SK-N-DZ (cell line): ENCODE results near the gene NCBP2L.

Source experiments
- DNase-seq: peaks from one replicate; pipeline ENCODE4 v3.0.0-alpha.2; 2015; ENCODE audit warnings: low spot score

The NCBP2L gene

DNA sequence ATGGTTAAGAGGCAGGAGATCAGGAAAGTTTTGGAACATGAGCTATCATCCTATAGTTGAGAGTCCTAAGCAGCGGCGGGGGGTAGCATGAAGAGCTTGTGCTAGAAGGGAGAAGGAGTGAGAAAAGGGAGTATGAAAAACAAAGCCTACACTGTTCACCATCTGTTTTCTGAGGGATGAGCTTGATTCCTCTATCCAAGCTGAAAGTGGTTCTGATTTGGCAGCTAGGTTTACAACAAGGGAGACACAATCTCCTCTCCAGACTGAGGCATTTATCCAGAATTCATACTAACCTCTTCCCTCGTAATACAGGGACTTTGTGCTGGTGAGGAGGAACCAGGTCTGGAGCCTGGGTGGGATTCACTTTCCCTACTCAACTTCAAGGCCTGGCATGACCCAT lies 25.5 kb upstream of the NCBP2L start:
- DNase-seq: no peak

DNA sequence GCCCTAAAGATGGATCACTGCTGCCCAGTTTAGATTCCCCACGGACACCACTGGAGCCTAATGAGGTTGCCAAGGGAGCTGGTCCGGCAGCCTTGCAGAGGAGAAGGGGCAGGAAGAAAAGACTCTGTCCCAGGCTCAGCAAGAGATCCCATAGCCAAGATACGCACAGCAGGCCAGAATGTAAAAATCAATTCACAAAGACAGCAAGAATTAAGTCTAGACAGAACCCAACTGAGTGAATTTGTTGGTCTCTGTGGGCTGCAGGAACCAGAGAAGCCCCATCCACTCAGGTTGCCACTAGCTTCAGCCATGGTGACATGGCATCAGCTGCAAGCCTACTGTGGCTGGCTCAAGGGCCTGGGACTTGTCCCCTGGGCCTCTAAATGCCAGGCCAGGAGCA lies 24.8 kb upstream of the NCBP2L start:
- no peak for DNase-seq

DNA sequence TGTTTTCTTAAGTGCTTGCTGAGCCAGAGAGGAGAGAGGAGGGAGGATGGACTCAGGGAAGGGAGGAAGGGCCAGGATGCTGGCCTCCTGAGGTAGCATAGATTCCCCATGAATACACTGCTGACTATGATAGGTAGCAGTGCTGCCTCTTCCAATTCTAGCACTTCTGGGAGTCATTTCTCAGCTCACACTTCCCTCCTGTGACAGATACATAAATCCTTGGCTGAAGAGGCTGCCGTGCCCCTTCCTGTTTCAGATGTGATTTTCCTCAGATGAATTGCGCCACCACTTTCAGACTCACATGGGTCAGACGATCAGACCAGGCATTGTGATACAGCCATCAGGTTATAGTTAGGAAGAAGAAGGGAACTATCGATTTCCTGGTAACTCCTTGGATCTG lies 24.3 kb upstream of the NCBP2L start:
- DNase-seq: no peak

DNA sequence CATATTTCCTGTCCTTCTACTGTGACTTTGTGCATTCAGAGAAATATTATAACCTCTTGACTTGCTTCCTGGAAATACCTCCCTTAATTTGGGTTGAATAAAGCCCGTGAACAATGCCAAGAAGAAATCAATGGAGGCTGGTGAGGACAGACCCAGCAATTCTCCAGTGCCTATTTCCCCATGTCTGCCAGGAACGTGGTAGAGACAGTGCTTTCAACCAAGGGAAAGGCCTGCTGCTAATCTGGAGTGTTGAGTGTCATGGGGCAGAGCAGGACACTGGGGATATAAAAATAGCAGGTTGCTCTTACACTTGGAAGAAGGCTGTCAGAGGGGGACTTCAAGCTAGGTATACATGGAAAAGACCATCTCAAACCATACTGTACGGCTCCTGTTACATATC lies 21.8 kb upstream of the NCBP2L start:
- no peak for DNase-seq

DNA sequence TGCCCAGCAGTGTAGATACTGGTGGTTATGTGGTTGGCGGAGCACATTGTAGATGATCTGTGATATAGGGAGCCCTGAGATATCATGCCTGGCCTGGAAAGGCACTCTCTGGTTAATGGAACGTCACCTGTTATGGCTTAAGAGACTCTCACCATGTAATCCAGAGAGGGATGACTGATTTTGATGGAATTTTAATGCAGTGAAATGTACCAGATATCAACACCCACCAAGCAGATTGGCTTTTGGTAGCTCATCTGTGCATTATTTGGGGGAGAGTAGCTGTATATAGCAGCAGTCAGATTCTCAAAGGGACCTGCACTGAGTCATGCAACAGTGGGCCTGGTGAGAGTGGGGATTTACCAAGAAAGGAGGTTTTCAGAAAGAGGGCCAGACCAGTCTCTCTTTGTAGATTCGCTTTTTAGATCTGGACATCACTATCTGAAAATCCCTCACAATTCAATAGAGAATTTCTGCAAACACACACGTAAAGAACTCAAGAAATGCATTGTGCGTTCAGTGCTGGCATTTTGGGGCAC lies 19.2 kb upstream of the NCBP2L start:
- no peak for DNase-seq

DNA sequence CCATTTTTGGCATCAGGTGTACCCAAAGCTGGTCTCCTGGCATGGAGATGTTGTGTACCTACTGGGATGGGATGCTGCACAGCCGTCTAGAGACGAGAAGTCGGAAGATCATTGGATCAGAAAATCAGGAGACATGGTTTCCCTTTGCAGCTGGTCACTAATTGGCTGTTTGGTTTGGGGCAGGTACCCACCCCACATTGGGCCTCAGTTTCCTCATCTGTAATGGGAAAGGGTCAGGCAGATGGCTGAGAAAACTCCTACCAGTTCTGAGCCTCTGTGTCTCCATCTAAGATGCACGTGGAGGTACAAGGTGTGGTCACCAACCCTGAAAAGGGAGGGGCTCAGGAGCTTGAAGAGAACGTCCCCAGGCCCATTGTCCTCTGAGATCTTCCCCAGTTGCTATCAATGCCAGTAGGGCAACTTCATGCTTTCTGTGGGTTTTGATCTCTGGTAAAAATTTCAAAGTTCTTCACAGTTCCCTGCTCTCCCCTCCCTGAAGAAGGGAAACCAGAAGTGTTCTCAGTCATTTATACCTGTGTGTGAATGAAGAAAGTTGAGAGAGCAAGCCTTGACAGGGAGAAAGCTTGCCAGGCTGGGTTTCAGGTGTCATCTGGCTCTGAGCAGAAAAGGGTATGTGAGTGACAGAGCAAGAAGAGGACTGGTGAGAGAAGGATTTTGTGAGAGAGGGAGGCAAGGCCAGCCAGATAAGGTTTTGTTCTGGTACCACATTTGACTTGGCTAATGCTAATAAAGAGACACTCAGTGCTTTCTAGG lies 17.0 kb upstream of the NCBP2L start:
- no peak for DNase-seq

DNA sequence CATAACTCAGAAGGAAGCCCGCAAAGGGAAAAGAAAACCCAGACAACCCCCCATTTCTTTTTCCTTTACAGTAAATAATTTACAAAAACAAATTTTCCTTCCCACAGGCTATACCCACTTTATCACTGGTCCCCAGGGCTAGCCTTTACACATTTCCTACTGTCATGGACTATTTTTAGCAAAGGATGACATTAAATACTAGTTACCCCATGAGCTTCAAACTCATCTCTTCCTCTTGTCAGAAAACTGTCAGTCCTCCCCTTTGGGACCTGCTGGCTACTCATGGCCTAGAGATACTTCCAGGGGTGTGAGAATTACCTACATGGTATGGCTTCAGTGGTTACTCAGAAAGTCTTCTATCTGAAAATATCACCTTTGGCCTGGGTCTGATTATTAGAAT lies 13.9 kb upstream of the NCBP2L start:
- no peak for DNase-seq

DNA sequence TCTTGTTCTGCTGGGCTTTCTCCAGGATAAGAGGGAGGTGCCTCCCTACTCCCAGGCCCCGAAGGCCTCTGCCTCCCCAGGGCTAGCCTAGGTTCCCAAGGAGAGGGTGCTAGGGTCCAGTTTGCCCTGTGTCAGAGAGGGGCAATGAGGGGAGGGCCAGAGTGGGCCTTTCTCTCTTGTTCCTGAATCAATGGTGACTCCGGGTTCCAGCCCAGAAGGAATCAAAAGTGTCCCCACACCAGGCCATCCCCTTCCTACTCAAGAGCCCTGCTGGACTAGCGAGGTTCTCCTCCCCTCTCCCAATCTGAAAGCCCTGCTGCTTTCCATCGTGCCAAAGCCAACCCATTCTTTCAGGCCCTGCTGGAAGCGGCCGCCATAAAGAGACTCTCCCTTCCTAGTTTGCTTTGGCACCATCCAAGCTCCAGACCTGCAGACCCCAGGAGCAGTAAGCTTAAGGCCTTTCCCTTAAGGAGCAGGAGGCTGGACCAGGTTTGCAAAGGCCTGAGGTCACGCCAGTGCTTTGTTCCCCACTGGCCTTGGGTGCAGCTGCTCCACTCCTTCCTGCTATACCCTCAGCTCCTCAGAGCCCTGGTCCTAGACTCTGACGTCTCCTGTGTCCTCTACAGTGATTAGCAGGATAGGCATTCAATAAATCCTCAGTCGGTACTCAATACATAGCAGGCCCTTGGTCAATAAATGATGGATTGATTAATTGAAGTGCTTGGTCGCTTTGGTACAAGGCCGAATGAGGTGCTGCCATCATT lies 12.5 kb upstream of the NCBP2L start:
- DNase-seq: no peak

DNA sequence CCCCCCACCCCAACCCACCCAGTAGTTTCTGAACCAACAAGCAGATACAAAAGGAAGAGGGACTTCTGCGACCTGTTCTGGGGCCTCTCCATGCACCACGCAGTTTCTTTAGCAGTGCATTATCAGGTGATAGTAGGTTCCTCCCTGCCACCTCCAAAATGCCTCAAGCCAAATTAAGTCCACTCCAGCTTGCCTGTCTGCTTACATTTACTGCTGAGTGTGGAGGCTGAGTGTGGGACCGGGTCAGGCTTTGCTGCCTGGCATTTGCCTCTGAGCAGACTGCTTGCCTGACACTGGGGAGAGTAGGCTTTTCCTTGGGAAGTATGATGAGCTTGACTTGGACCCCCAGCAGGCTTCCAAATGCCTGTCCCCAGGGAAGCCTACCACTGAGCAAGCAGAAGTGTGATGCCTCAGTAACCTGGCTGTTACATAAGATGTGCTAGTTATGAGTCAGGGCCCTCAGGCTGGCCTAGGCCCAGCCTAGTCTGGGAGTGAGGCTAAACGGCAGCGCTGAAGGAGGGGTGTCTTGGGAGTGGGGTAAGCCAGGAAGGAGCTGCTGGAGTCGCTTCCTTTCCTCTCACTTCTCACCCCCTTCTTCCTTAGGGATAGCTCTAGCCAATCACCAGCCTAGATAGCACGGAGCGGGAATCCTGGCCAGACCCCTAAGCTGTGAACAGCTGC lies 10.9 kb upstream of the NCBP2L start:
- DNase-seq: no peak

DNA sequence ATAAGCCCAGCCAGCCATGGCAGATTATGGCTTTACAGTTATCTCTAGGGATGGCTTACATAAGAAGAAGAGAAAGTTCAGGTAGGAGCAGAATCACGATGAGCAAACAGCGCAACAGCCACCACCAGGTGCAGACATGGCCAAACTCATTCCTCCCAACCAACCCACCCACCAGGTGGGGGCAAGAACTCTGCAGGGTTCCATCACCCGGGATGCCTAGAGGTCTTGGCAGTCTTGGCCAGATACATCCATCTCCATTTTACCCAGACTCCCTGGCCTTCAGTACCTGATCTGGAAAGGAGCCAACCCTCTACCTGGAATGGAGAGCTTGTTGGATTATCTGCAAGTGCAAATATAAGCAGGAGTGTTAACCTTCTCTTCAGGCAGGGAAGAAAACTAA lies 9.5 kb upstream of the NCBP2L start:
- no peak for DNase-seq

DNA sequence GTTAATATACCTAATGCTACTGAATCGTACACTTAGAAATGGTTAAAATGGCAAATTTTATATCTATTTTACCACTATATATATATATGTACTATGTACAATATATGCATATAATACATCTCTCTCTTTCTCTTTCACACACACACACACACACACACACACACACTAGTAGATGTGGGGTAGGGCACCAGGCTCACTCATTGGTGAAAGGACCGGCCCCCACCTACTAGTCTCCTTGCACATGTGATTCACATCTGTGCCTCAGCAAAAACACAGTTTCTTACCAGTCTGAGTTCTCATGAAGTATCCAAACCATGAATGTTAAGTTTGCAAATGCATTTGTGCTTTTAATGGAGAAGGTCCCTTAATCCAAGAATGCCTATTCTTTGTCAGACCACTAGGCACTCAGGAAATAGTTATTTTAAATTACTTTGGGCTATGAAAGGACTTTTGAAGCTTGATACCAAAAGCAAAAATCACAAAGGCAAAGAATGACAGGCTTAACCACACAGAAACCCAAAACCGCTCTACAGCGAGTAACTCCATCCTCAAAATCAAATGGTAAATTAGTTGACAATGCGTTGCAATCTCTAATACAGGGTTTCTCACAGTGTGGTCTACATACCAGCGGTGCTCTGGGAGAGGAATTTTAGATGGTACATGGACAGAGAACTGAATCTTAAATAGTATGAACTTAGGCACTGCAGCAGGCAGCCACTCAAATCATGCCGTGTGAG lies 7.8 kb upstream of the NCBP2L start:
- no peak for DNase-seq

DNA sequence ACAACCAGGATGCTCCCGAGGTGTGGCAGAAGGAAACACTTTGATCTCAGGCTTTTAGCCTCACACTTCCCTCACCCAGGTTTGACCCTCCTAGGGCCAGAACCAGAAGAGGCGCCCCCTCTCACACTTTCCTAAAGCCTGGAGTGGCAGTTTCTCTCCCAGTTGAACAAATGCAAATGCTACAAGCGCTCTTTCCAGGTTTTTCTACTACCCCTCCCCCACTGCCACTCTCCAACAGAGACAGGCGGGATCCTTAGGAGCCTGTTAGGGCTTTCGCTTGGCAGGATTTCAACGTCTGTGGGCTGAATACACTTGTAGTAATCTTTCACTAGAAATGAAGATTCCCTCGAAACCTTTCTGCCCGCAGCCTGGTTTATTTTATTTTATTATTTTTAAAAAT lies 4.3 kb upstream of the NCBP2L start:
- DNase-seq: no peak

DNA sequence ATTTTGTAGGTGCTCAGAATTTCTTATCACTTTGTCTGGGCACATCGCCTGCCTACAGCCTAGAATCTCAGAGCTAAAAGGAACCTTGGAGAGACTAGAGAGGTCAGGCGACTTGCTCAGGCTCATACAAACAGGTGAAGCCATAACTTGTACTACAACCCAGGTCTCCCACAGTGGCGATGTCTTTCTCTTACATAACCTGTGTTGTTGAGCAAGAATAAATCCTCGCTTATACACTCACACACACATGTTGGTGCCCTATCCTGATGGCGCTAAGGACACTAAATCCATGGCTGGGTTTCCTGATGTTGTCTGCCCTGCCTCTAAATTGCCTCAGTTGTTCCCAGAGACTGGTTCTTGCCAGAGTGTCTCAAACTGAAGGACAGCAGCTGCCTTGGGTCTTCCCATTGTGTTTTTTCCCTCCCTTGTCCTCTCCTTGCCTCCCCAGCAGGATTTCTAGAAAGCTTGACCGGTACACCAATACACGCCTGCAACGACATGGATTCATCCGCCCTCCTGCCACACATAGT lies 3.6 kb upstream of the NCBP2L start:
- DNase-seq: no peak

DNA sequence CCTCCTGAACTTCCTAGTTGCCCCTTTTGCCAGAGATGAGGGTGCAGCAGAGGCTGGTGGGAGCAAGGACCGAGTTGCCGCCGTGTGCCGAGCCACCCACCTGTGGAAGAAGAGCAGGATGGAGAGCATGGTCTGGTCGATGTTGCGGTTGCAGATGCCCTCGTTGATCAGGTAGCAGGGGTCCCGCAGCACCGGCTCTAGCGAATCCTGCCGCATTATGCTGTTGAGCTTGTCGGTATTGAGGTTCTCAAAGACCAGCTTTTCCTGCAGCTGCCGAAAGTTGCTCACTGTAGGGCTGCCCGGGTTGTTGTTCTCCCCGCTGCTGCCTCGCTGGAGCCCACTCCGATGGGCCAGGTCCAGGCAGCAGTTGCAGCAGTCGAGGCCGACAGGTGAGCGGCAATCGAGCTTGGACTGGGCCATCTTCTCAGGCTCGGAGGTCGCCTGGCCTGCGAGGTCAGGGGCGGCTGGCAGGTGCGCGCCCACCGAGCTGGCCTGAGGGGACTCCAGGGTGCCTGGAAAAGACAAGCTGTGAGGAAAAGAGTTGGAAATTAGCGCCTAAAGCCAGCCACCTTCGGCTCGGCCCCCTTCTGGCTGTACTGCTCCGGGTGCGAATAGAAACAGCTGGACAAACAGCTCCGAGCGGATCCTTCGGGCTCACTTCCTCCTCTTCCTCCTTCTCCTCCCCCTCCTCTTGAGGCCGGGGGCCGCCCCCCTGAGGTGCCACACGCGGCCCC lies 2.4 kb upstream of the NCBP2L start:
- no peak for DNase-seq

DNA sequence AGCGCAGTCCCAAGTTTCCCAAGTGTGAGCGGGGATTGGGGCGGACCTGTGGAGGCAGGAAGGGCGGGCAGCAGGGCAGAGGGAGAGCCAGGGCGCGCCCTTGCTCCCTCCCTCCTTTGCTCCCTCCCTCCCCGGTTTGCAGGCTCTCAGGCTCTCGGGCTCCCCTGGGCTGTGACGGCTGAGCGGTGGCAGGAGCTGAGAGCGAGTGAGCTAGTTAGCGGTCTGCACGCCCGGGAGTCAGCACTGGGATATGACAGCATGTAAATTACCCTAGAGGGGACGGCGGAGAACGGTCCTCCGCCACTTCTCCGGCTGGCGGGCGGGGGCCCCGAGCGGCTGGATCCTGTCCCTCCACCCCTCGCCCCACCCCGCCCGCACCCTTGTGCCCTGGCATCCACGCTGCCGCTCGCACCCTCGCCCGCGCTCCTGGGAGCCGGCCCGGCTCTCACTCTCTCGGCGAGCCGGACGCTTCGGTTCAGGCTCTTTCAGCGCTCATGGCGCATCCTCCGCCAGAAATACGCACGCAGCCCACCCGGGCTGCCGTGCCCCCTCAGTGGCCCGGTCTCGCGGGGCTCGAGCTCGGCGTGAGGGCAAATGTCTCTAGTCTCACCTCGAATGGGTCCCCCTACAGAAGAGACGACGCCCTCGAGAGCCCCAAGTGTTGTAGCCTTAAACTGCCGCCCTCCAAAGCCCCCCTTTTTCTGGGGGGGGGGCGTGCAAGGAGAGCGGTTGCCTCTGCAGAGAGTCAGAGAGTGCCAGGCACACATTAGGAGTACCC lies 1.6 kb upstream of the NCBP2L start, which contains the start of gene TSC22D3:
Gene TSC22D3 (minus strand): TSS at position 54 of the 778 bp plus-strand sequence. CDS start 368 bp downstream, outside the sequence.
- DNase-seq: peak; percentile 21

DNA sequence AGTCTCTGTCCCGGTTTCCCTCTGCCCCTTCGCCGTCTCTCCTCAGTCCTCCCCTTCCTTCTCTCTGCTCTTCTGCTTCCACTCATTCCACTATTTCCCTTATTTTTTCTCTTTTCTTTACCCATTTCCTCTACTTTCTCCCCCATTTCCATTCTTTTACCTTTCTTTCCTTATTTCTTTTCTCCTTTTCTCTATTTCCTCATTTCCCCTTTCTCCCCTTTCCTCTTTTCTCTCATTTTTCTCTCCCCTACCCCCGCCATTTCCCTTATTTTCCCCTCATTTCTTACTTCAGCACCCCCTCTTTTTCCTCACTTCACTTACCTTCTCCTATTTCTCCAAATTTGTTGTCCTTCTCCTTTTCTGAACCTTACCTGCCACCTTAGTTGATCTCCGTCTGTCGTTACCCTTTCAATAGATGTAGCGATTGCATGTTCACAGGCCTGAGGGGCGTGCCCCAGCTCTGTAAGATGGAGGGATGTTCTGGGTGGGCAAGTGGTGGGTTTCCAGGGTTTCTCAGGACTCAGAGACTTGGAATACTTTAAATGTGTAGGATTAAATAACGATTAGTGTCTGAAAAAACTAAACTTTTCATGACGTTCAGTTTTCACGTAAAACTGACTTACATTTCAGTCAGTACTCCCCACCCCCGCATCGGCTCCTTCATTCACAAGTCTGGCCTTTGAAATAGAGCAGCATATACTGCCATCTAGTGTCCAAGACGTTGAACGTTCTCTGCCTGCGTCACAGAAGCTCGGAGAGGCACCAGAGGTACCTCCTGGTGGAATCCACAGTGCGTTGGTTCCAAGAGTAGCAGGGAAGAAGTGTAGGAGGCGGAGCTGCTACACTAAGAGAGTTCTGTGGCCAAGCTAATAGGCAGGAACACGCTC lies 641 bp upstream of the NCBP2L start:
- DNase-seq: peak; percentile 69

DNA sequence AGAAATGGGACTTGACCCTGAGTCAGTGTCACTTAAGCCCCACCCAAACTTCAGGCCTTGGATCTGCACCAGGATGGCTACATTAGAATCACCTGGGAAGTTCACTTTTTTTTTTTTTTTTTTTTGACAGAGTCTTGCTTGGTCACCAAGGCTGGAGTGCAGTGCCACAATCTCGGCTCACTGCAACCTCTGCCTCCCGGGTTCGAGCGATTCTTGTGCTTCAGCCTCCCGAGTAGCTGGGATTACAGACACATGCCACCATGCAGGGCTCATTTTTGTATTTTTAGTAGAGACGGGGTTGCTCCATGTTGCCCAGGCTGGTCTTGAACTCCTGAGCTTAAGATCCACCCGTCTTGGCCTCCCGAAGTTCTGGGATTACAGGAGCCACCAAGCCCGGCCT lies 3.0 kb downstream of the NCBP2L start:
- DNase-seq: no peak

DNA sequence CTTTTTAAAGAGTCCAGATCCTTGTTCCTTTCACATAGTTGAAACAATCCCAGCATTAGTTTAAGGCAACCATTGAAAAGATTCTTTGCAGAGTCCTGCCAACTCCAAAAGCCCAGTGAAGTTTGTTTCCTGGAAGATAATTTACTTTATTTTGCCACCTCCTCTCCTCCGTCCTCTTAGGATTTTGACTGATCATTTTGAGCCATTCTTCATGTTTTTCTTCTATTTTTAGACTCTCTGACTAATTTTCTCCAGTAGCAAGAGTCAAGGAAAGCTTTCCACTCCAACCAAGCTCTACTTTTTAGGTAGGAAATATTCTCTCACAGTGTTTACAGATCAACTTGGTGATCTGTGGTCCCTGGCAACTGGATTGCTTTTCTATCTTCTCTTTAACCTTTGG lies 10.3 kb downstream of the NCBP2L start:
- DNase-seq: no peak

DNA sequence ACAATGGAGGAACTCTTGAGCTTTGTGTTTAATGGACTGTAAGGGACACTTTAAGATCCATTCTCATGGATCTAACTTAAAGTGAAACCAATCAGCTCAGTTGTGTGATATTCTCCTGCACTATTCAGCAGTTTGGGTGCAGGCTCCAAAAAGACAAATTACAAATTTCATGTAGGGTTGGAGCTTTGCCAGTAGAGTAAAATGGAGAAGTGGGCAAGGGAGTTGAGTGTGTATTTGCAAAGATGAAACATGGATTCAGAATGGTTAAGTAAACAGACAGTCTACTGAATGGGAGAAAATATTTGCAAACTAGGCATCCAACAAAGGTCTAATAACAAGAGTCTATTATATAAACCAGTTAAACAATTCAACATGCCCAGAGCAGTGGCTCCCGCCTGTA lies 26.9 kb downstream of the NCBP2L start:
- no peak for DNase-seq
